Heart left ventricle (tissue), 13 donors: Measurements from ENCODE around the gene ARMH3.

ENCODE experiments used
- CTCF ChIP-seq, 12 donors: fragments of 200-600 bp; sonication (generic) in 4 of 12; IDR thresholded peaks; one replicate each; pipeline versions ENCODE4 v1.5.0 to v1.8.0; 2018 to 2022; ENCODE audit warnings: antibody characterized with exemption in 12 of 12, mild to moderate bottlenecking in 5 of 12
- POLR2A ChIP-seq, 2 donors: fragments of 450-650 bp; IDR thresholded peaks; one replicate each; pipeline ENCODE4 v1.6.1; 2017; ENCODE audit warnings: antibody characterized with exemption in 2 of 2, mild to moderate bottlenecking in 2 of 2, moderate library complexity in 2 of 2
- donor health status: ischemic (EF 13 %, LVEDD 7.1; RV severe dilation, severe dysfunction).
- donor health status: DM: no; HTN: yes; CAD: no.
- donor health status: DM: no; HTN: no; CAD: no.
- donor health status: ischemic (EF 25% LVEDD 6.9; RV normal size, moderate dysfunction).
- donor health status: ischemic (EF 25% LVEDD 5.7; RV mildly dilated, moderate dysfunction).
- donor health status: ischemic (EF 35%, LVEDD 5.7; RV mildly dilated, moderate dysfunction).
- donor health status: nonischemic (EF 11% LVEDD 7.7; RV severe dilation, severe dysfunction).
- donor health status: DM: yes; HTN: yes; CAD: no.
- donor health status: PGD.
- donor health status: ischemic (EF 29% LVEDD 5.4; RV normal size, mild dysfunction).
- donor health status: nonischemic (EF 23%, LVEDD 6.1; RV moderate dilation, normal function).

DNA sequence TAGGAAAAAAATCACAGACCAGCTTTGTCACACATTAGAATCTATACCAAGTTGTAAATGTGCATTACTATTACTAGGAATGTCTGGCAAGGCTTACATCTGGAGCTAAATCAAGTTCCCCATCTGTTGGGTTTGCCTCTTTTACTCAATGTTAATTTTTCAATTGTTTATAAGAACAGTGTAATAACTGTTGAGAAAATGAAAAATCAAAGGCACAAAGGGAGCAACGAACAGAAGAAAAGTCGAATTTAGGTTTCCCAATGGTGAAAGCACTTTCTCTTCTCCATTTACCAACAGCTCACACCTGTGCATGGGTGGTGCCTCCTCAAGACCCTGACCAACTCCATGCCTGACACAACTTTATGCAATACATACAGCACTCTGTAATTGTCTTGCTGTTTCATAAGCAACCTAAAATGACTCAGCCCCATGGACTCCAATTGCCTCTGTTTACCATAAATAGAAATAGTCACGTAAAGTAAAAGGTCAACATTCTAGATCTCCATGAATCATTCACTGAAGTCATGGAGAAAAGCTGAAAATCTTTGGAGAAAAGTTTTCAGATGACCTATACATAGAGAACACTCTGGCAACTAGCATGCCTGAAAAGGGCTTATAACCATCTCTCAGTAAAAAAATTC is 116.8 kb downstream of the ARMH3 start:
- no peak for TF ChIP-seq CTCF (IDR thresholded peaks at IDR 0.05)
- TF ChIP-seq POLR2A (IDR thresholded peaks at IDR 0.05): no peak
